IMR-90 (cell line): Measurements from ENCODE around the gene TMEM263. TPM values are rescaled to one million over a fixed set of nuclear protein-coding genes. Genes with fewer than 3 reads are reported as not detected.

ENCODE experiments used
- ATAC-seq: fragments of 200-7000 bp; cut with Tn5 transposase; 2 replicates; pipeline ENCODE4 v1.9.1; 2020; ENCODE audit warnings: low read depth, mild to moderate bottlenecking, moderate library complexity
- BruUV-seq: library from RNA; stranded (reverse); fragments of 400-500 nt; replicated peaks from 2 replicates; lab custom pipeline; 2021; lab: Mats Ljungman, UMichigan
- CTCF ChIA-PET: fragments of 300-600 bp; formaldehyde crosslinking; extraction: SDS; loops from one replicate; lab custom pipeline; 2021; ENCODE audit warnings: antibody characterized with exemption; lab: Yijun Ruan, JAX
- POLR2A ChIA-PET: fragments of 300-600 bp; sonication (Branson Sonifier 250); formaldehyde crosslinking; loops from one replicate; lab custom pipeline; 2022; ENCODE audit warnings: antibody characterized with exemption; ENCODE audit not compliant: unreplicated experiment; lab: Charles Lee
- DNase-seq: peaks from one replicate; pipeline ENCODE4 v3.0.0; 2013
- H2AFZ ChIP-seq: replicated peaks from 2 replicates; pipeline ENCODE3; 2013; ENCODE audit warnings: low read length, mild to moderate bottlenecking; ENCODE audit not compliant: poor library complexity
- H2AK5ac ChIP-seq: 2 replicates; pipeline ENCODE4 v1.6.1; 2013; ENCODE audit warnings: low read depth, low read length, inconsistent platforms
- H2AK9ac ChIP-seq: replicated peaks from 2 replicates; pipeline ENCODE3; 2013; ENCODE audit warnings: mild to moderate bottlenecking, low read depth, low read length, moderate library complexity; ENCODE audit not compliant: poor library complexity
- H2BK120ac ChIP-seq: 2 replicates; pipeline ENCODE4 v1.6.1; 2013; ENCODE audit warnings: low read depth, low read length, inconsistent platforms
- H2BK15ac ChIP-seq: 3 replicates; pipeline ENCODE4 v1.6.1; 2013; ENCODE audit warnings: low read depth, low read length, inconsistent platforms
- H2BK20ac ChIP-seq: 2 replicates; pipeline ENCODE4 v1.6.1; 2013; ENCODE audit warnings: low read depth, mild to moderate bottlenecking, inconsistent platforms, low read length, moderate library complexity
- H2BK5ac ChIP-seq: 2 replicates; pipeline ENCODE4 v1.6.1; 2013; ENCODE audit warnings: mild to moderate bottlenecking, low read depth, low read length, inconsistent platforms; ENCODE audit not compliant: poor library complexity, severe bottlenecking
- H3K14ac ChIP-seq: replicated peaks from 2 replicates; pipeline ENCODE4 v1.6.1; 2013; ENCODE audit warnings: low read depth, low read length, inconsistent platforms
- H3K18ac ChIP-seq: 2 replicates; pipeline ENCODE4 v1.6.1; 2013; ENCODE audit warnings: low read depth, low read length, control low read depth
- H3K23ac ChIP-seq: 2 replicates; pipeline ENCODE4 v1.6.1; 2013; ENCODE audit warnings: low read depth, low read length, inconsistent platforms
- H3K27ac ChIP-seq: 2 replicates; pipeline ENCODE4 v1.5.1; 2013; ENCODE audit warnings: mild to moderate bottlenecking, control low read depth, low read length; ENCODE audit not compliant: insufficient read depth
- H3K27me3 ChIP-seq: 2 replicates; pipeline ENCODE4 v1.6.1; 2013; ENCODE audit warnings: low read length; ENCODE audit not compliant: control insufficient read depth, insufficient read depth
- H3K36me3 ChIP-seq: 2 replicates; pipeline ENCODE4 v1.6.1; 2013; ENCODE audit warnings: low read length, mixed read lengths; ENCODE audit not compliant: control insufficient read depth, insufficient read depth
- H3K4ac ChIP-seq: 2 replicates; pipeline ENCODE4 v1.6.1; 2013; ENCODE audit warnings: low read depth, low read length, inconsistent platforms
- H3K4me1 ChIP-seq: 2 replicates; pipeline ENCODE4 v1.6.1; 2013; ENCODE audit warnings: low read length, mixed read lengths; ENCODE audit not compliant: control insufficient read depth, insufficient read depth
- H3K4me2 ChIP-seq: 2 replicates; pipeline ENCODE4 v1.6.1; 2013; ENCODE audit warnings: low read depth, mild to moderate bottlenecking, control low read depth, low read length, moderate library complexity
- H3K4me3 ChIP-seq: 2 replicates; pipeline ENCODE4 v1.5.1; 2013; ENCODE audit warnings: low read depth, mild to moderate bottlenecking, control low read depth, low read length, moderate library complexity; ENCODE audit not compliant: insufficient read depth
- H3K56ac ChIP-seq: 2 replicates; pipeline ENCODE4 v1.6.1; 2013; ENCODE audit warnings: low read length, inconsistent platforms; ENCODE audit not compliant: insufficient read depth; ENCODE audit errors: extremely low read depth
- H3K79me1 ChIP-seq, 2 experiments: 2 replicates each; pipeline ENCODE4 v1.6.1; 2013; ENCODE audit warnings: low read length in 2 of 2, inconsistent platforms in 1 of 2, low read depth in 1 of 2
- H3K9ac ChIP-seq: 2 replicates; pipeline ENCODE4 v1.6.1; 2013; ENCODE audit warnings: low read depth, low read length, control low read depth
- H3K9me1 ChIP-seq: 2 replicates; pipeline ENCODE4 v1.6.1; 2013; ENCODE audit warnings: low read length, inconsistent platforms; ENCODE audit not compliant: insufficient read depth
- H3K9me3 ChIP-seq: 2 replicates; pipeline ENCODE4 v1.6.1; 2013; ENCODE audit warnings: low read length; ENCODE audit not compliant: control insufficient read depth, insufficient read depth
- H4K20me1 ChIP-seq: 2 replicates; pipeline ENCODE4 v1.6.1; 2013; ENCODE audit warnings: low read length, inconsistent platforms; ENCODE audit not compliant: insufficient read depth
- H4K5ac ChIP-seq: 2 replicates; pipeline ENCODE4 v1.6.1; 2013; ENCODE audit warnings: mild to moderate bottlenecking, low read depth, low read length, control low read depth
- H4K8ac ChIP-seq, 2 experiments: 2 replicates each; pipeline ENCODE4 v1.6.1; 2013; ENCODE audit warnings: low read depth in 2 of 2, low read length in 2 of 2, control low read depth in 1 of 2, inconsistent platforms in 1 of 2
- H4K91ac ChIP-seq: 2 replicates; pipeline ENCODE4 v1.6.1; 2013; ENCODE audit warnings: low read depth, low read length, inconsistent platforms; ENCODE audit not compliant: insufficient read depth
- BHLHE40 ChIP-seq: fragments of 150-350 bp; IDR thresholded peaks from 2 replicates; pipeline ENCODE4 v1.6.1; 2016; ENCODE audit warnings: mild to moderate bottlenecking, low read depth, low read length
- CEBPB ChIP-seq: IDR thresholded peaks from 2 replicates; pipeline ENCODE4 v1.6.1; 2012; ENCODE audit warnings: low read depth, low read length, improper control_type of control experiment
- CHD1 ChIP-seq: IDR thresholded peaks from 2 replicates; pipeline ENCODE4 v1.6.1; 2012; ENCODE audit warnings: low read depth, low read length, improper control_type of control experiment
- FOS ChIP-seq: fragments of 150-350 bp; IDR thresholded peaks from 2 replicates; pipeline ENCODE4 v1.6.1; 2016; ENCODE audit warnings: low read depth, low read length
- MAFK ChIP-seq: IDR thresholded peaks from 2 replicates; pipeline ENCODE4 v1.6.1; 2012; ENCODE audit warnings: low read depth, low read length, improper control_type of control experiment
- MAZ ChIP-seq: IDR thresholded peaks from 2 replicates; pipeline ENCODE4 v1.6.1; 2012; ENCODE audit warnings: low read depth, mild to moderate bottlenecking, low read length, improper control_type of control experiment, moderate library complexity, borderline replicate concordance
- MXI1 ChIP-seq: IDR thresholded peaks from 2 replicates; pipeline ENCODE4 v1.6.1; 2012; ENCODE audit warnings: low read depth, mild to moderate bottlenecking, low read length, moderate library complexity, borderline replicate concordance
- NFE2L2 ChIP-seq: fragments of 150-350 bp; IDR thresholded peaks from 2 replicates; pipeline ENCODE4 v1.6.1; 2016; ENCODE audit warnings: low read depth, mild to moderate bottlenecking, low read length
- POLR2A ChIP-seq: IDR thresholded peaks from 2 replicates; pipeline ENCODE4 v1.6.1; 2012; ENCODE audit warnings: mild to moderate bottlenecking, low read depth, low read length
- RAD21 ChIP-seq: IDR thresholded peaks from 2 replicates; pipeline ENCODE4 v1.6.1; 2012; ENCODE audit warnings: low read length, improper control_type of control experiment
- RCOR1 ChIP-seq: IDR thresholded peaks from 2 replicates; pipeline ENCODE4 v1.6.1; 2012; ENCODE audit warnings: mild to moderate bottlenecking, low read length, improper control_type of control experiment; ENCODE audit not compliant: insufficient replicate concordance
- RFX5 ChIP-seq: IDR thresholded peaks from 2 replicates; pipeline ENCODE4 v1.8.0; 2012; ENCODE audit warnings: low read depth, mild to moderate bottlenecking, low read length, moderate library complexity
- SMC3 ChIP-seq: fragments of 150-350 bp; IDR thresholded peaks from 2 replicates; pipeline ENCODE4 v1.6.1; 2016; ENCODE audit warnings: low read depth, mild to moderate bottlenecking, antibody characterized with exemption, low read length, moderate library complexity
- WGBS, 2 experiments: methylation state at CpG; one replicate each; pipeline versions ENCODE4 v1.1.5 to v1.1.7; 2013; ENCODE audit warnings: missing lambda C conversion rate in 2 of 2; ENCODE audit not compliant: insufficient read length in 1 of 2; ENCODE audit errors: extremely low coverage in 2 of 2; 5-methylcytosine and 5-hydroxymethylcytosine counted together
- dilution Hi-C: fragments of 300-500 bp; cut with HindIII; formaldehyde crosslinking; loops from one replicate; pipeline ENCODE4 v1.14.3; 2018; ENCODE audit warnings: low sequenced_read_pairs; ENCODE audit not compliant: unreplicated experiment
- in situ Hi-C: fragments of 300-500 bp; cut with MboI; formaldehyde crosslinking; loops from 3 replicates; pipeline ENCODE4 v1.14.3; 2019; ENCODE audit warnings: low sequenced_read_pairs, inconsistent platforms, mixed read lengths
- intact Hi-C: fragments of 100-400 bp; cut with micrococcal nuclease; formaldehyde crosslinking; loops from 2 replicates; pipeline ENCODE4 v1.10.0; 2022
- polyA plus RNA-seq, 3 experiments: library from polyadenylated mRNA; depleted of rRNA; stranded (reverse); fragments of >200 nt; gene quantifications; 2 replicates each; pipeline ENCODE4 v1.2.3, GENCODE V29; 2012; ENCODE audit warnings: low replicate concordance in 1 of 3
- total RNA-seq: library from RNA; depleted of rRNA; stranded (reverse); fragments of >200 nt; gene quantifications from 2 replicates; pipeline ENCODE4 v1.2.3, GENCODE V29; 2012
- TF ChIP-seq, protein P1 (sequence below): conservative IDR thresholded peaks from 2 replicates; pipeline ENCODE4 v1.5.1; 2012; ENCODE audit warnings: mild to moderate bottlenecking, low read depth, low read length, improper control_type of control experiment
- TF ChIP-seq, protein P2 (sequence below): fragments of 150-350 bp; IDR thresholded peaks from 2 replicates; pipeline ENCODE4 v1.6.1; 2017; ENCODE audit warnings: mild to moderate bottlenecking, antibody characterized with exemption, low read length, low read depth
- TF ChIP-seq, protein P3 (sequence below): fragments of 150-350 bp; IDR thresholded peaks from 2 replicates; pipeline ENCODE4 v1.6.1; 2016; ENCODE audit warnings: low read depth, mild to moderate bottlenecking, low read length, moderate library complexity, borderline replicate concordance

Gene TMEM263
- total and polyA plus RNA-seq, 2 of the 4 experiments (the other 2 are of a cell fraction): 47.9 to 99.7 TPM

GRCh38 chr12:106942775-106943174 is 12.9 kb upstream of the TMEM263 start:
- no peaks in the 10 kb centered on the region for H3K4me1 ChIP-seq
- no peaks in the 10 kb centered on the region for H3K36me3 ChIP-seq
- H2AK5ac ChIP-seq: no peak overlapping the region
- no peak overlapping the region for H3K4me2 ChIP-seq
- no peak overlapping the region for H4K91ac ChIP-seq
- no TSS peak for BruUV-seq
- H2BK120ac ChIP-seq: no peak overlapping the region
- in situ Hi-C loops: no loop called here
- no peaks in the 10 kb centered on the region for H3K9me1 ChIP-seq
- dilution Hi-C loops: no loop called here
- ChIA-PET POLR2A (no interaction called here), CTCF (no interaction called here)
- no peak for ATAC-seq
- no CpG with 5 or more reads among the region's 2 CpGs for WGBS, 2 experiments
- no peak overlapping the region for H2BK5ac ChIP-seq
- no peak overlapping the region for H2BK20ac ChIP-seq
- no peak overlapping the region for H2BK15ac ChIP-seq
- DNase-seq: no peak
- no peak overlapping the region for H2AK9ac ChIP-seq
- H3K27ac ChIP-seq: no peak overlapping the region
- no peak overlapping the region for H3K4ac ChIP-seq
- TF ChIP-seq MAZ: no peak
- no peak for TF ChIP-seq MXI1
- no peak for TF ChIP-seq MAFK
- TF ChIP-seq BHLHE40: no peak
- no peak for TF ChIP-seq POLR2A
- no peak for TF ChIP-seq RCOR1
- TF ChIP-seq, protein P1, sequence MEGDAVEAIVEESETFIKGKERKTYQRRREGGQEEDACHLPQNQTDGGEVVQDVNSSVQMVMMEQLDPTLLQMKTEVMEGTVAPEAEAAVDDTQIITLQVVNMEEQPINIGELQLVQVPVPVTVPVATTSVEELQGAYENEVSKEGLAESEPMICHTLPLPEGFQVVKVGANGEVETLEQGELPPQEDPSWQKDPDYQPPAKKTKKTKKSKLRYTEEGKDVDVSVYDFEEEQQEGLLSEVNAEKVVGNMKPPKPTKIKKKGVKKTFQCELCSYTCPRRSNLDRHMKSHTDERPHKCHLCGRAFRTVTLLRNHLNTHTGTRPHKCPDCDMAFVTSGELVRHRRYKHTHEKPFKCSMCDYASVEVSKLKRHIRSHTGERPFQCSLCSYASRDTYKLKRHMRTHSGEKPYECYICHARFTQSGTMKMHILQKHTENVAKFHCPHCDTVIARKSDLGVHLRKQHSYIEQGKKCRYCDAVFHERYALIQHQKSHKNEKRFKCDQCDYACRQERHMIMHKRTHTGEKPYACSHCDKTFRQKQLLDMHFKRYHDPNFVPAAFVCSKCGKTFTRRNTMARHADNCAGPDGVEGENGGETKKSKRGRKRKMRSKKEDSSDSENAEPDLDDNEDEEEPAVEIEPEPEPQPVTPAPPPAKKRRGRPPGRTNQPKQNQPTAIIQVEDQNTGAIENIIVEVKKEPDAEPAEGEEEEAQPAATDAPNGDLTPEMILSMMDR: no peak
- TF ChIP-seq FOS: no peak
- TF ChIP-seq, protein P2, sequence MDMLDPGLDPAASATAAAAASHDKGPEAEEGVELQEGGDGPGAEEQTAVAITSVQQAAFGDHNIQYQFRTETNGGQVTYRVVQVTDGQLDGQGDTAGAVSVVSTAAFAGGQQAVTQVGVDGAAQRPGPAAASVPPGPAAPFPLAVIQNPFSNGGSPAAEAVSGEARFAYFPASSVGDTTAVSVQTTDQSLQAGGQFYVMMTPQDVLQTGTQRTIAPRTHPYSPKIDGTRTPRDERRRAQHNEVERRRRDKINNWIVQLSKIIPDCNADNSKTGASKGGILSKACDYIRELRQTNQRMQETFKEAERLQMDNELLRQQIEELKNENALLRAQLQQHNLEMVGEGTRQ: no peak
- no peak for TF ChIP-seq SMC3
- TF ChIP-seq, protein P3, sequence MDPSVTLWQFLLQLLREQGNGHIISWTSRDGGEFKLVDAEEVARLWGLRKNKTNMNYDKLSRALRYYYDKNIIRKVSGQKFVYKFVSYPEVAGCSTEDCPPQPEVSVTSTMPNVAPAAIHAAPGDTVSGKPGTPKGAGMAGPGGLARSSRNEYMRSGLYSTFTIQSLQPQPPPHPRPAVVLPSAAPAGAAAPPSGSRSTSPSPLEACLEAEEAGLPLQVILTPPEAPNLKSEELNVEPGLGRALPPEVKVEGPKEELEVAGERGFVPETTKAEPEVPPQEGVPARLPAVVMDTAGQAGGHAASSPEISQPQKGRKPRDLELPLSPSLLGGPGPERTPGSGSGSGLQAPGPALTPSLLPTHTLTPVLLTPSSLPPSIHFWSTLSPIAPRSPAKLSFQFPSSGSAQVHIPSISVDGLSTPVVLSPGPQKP: no peak
- no peak for TF ChIP-seq RAD21
- TF ChIP-seq CEBPB: no peak
- no peak for TF ChIP-seq RFX5
- TF ChIP-seq CHD1: no peak
- TF ChIP-seq NFE2L2: no peak
- no peak overlapping the region for H3K14ac ChIP-seq
- H3K56ac ChIP-seq: no peak overlapping the region
- no peaks in the 10 kb centered on the region for H4K20me1 ChIP-seq
- no peak overlapping the region for H4K8ac ChIP-seq
- no peak overlapping the region for H3K18ac ChIP-seq
- H3K9me3 ChIP-seq: no peaks in the 10 kb centered on the region
- H3K79me1 ChIP-seq: no peaks in the 10 kb centered on the region
- H2AFZ ChIP-seq: no peak overlapping the region
- H3K9ac ChIP-seq: no peak overlapping the region
- no peak overlapping the region for H3K23ac ChIP-seq
- intact Hi-C loops: no loop called here
- no peaks in the 10 kb centered on the region for H3K27me3 ChIP-seq
- H3K4me3 ChIP-seq: no peak overlapping the region
- no peak overlapping the region for H4K5ac ChIP-seq
